IMR-90 (cell line): ENCODE measurements around the gene DDX19B. TPM values are rescaled to one million over a fixed set of nuclear protein-coding genes. Genes with fewer than 3 reads are reported as not detected.

ENCODE experiments used
- ATAC-seq: fragments of 200-7000 bp; cut with Tn5 transposase; 2 replicates; pipeline ENCODE4 v1.9.1; 2020; ENCODE audit warnings: low read depth, mild to moderate bottlenecking, moderate library complexity
- BruUV-seq: library from RNA; stranded (reverse); fragments of 400-500 nt; replicated peaks from 2 replicates; lab custom pipeline; 2021; lab: Mats Ljungman, UMichigan
- CTCF ChIA-PET: fragments of 300-600 bp; formaldehyde crosslinking; extraction: SDS; loops from one replicate; lab custom pipeline; 2021; ENCODE audit warnings: antibody characterized with exemption; lab: Yijun Ruan, JAX
- POLR2A ChIA-PET: fragments of 300-600 bp; sonication (Branson Sonifier 250); formaldehyde crosslinking; loops from one replicate; lab custom pipeline; 2022; ENCODE audit warnings: antibody characterized with exemption; ENCODE audit not compliant: unreplicated experiment; lab: Charles Lee
- DNase-seq: peaks from one replicate; pipeline ENCODE4 v3.0.0; 2013
- H2AFZ ChIP-seq: replicated peaks from 2 replicates; pipeline ENCODE3; 2013; ENCODE audit warnings: low read length, mild to moderate bottlenecking; ENCODE audit not compliant: poor library complexity
- H2AK5ac ChIP-seq: 2 replicates; pipeline ENCODE4 v1.6.1; 2013; ENCODE audit warnings: low read depth, low read length, inconsistent platforms
- H2AK9ac ChIP-seq: replicated peaks from 2 replicates; pipeline ENCODE3; 2013; ENCODE audit warnings: mild to moderate bottlenecking, low read depth, low read length, moderate library complexity; ENCODE audit not compliant: poor library complexity
- H2BK120ac ChIP-seq: 2 replicates; pipeline ENCODE4 v1.6.1; 2013; ENCODE audit warnings: low read depth, low read length, inconsistent platforms
- H2BK15ac ChIP-seq: 3 replicates; pipeline ENCODE4 v1.6.1; 2013; ENCODE audit warnings: low read depth, low read length, inconsistent platforms
- H2BK20ac ChIP-seq: 2 replicates; pipeline ENCODE4 v1.6.1; 2013; ENCODE audit warnings: low read depth, mild to moderate bottlenecking, inconsistent platforms, low read length, moderate library complexity
- H2BK5ac ChIP-seq: 2 replicates; pipeline ENCODE4 v1.6.1; 2013; ENCODE audit warnings: mild to moderate bottlenecking, low read depth, low read length, inconsistent platforms; ENCODE audit not compliant: poor library complexity, severe bottlenecking
- H3K14ac ChIP-seq: replicated peaks from 2 replicates; pipeline ENCODE4 v1.6.1; 2013; ENCODE audit warnings: low read depth, low read length, inconsistent platforms
- H3K18ac ChIP-seq: 2 replicates; pipeline ENCODE4 v1.6.1; 2013; ENCODE audit warnings: low read depth, low read length, control low read depth
- H3K23ac ChIP-seq: 2 replicates; pipeline ENCODE4 v1.6.1; 2013; ENCODE audit warnings: low read depth, low read length, inconsistent platforms
- H3K27ac ChIP-seq: 2 replicates; pipeline ENCODE4 v1.5.1; 2013; ENCODE audit warnings: mild to moderate bottlenecking, control low read depth, low read length; ENCODE audit not compliant: insufficient read depth
- H3K27me3 ChIP-seq: 2 replicates; pipeline ENCODE4 v1.6.1; 2013; ENCODE audit warnings: low read length; ENCODE audit not compliant: control insufficient read depth, insufficient read depth
- H3K36me3 ChIP-seq: 2 replicates; pipeline ENCODE4 v1.6.1; 2013; ENCODE audit warnings: low read length, mixed read lengths; ENCODE audit not compliant: control insufficient read depth, insufficient read depth
- H3K4ac ChIP-seq: 2 replicates; pipeline ENCODE4 v1.6.1; 2013; ENCODE audit warnings: low read depth, low read length, inconsistent platforms
- H3K4me1 ChIP-seq: 2 replicates; pipeline ENCODE4 v1.6.1; 2013; ENCODE audit warnings: low read length, mixed read lengths; ENCODE audit not compliant: control insufficient read depth, insufficient read depth
- H3K4me2 ChIP-seq: 2 replicates; pipeline ENCODE4 v1.6.1; 2013; ENCODE audit warnings: low read depth, mild to moderate bottlenecking, control low read depth, low read length, moderate library complexity
- H3K4me3 ChIP-seq: 2 replicates; pipeline ENCODE4 v1.5.1; 2013; ENCODE audit warnings: low read depth, mild to moderate bottlenecking, control low read depth, low read length, moderate library complexity; ENCODE audit not compliant: insufficient read depth
- H3K56ac ChIP-seq: 2 replicates; pipeline ENCODE4 v1.6.1; 2013; ENCODE audit warnings: low read length, inconsistent platforms; ENCODE audit not compliant: insufficient read depth; ENCODE audit errors: extremely low read depth
- H3K79me1 ChIP-seq, 2 experiments: 2 replicates each; pipeline ENCODE4 v1.6.1; 2013; ENCODE audit warnings: low read length in 2 of 2, inconsistent platforms in 1 of 2, low read depth in 1 of 2
- H3K9ac ChIP-seq: 2 replicates; pipeline ENCODE4 v1.6.1; 2013; ENCODE audit warnings: low read depth, low read length, control low read depth
- H3K9me1 ChIP-seq: 2 replicates; pipeline ENCODE4 v1.6.1; 2013; ENCODE audit warnings: low read length, inconsistent platforms; ENCODE audit not compliant: insufficient read depth
- H3K9me3 ChIP-seq: 2 replicates; pipeline ENCODE4 v1.6.1; 2013; ENCODE audit warnings: low read length; ENCODE audit not compliant: control insufficient read depth, insufficient read depth
- H4K20me1 ChIP-seq: 2 replicates; pipeline ENCODE4 v1.6.1; 2013; ENCODE audit warnings: low read length, inconsistent platforms; ENCODE audit not compliant: insufficient read depth
- H4K5ac ChIP-seq: 2 replicates; pipeline ENCODE4 v1.6.1; 2013; ENCODE audit warnings: mild to moderate bottlenecking, low read depth, low read length, control low read depth
- H4K8ac ChIP-seq, 2 experiments: 2 replicates each; pipeline ENCODE4 v1.6.1; 2013; ENCODE audit warnings: low read depth in 2 of 2, low read length in 2 of 2, control low read depth in 1 of 2, inconsistent platforms in 1 of 2
- H4K91ac ChIP-seq: 2 replicates; pipeline ENCODE4 v1.6.1; 2013; ENCODE audit warnings: low read depth, low read length, inconsistent platforms; ENCODE audit not compliant: insufficient read depth
- CEBPB ChIP-seq: IDR thresholded peaks from 2 replicates; pipeline ENCODE4 v1.6.1; 2012; ENCODE audit warnings: low read depth, low read length, improper control_type of control experiment
- CHD1 ChIP-seq: IDR thresholded peaks from 2 replicates; pipeline ENCODE4 v1.6.1; 2012; ENCODE audit warnings: low read depth, low read length, improper control_type of control experiment
- CTCF ChIP-seq: conservative IDR thresholded peaks from 2 replicates; pipeline ENCODE4 v1.5.1; 2012; ENCODE audit warnings: mild to moderate bottlenecking, low read depth, low read length, improper control_type of control experiment
- FOS ChIP-seq: fragments of 150-350 bp; IDR thresholded peaks from 2 replicates; pipeline ENCODE4 v1.6.1; 2016; ENCODE audit warnings: low read depth, low read length
- MAFK ChIP-seq: IDR thresholded peaks from 2 replicates; pipeline ENCODE4 v1.6.1; 2012; ENCODE audit warnings: low read depth, low read length, improper control_type of control experiment
- MAZ ChIP-seq: IDR thresholded peaks from 2 replicates; pipeline ENCODE4 v1.6.1; 2012; ENCODE audit warnings: low read depth, mild to moderate bottlenecking, low read length, improper control_type of control experiment, moderate library complexity, borderline replicate concordance
- MXI1 ChIP-seq: IDR thresholded peaks from 2 replicates; pipeline ENCODE4 v1.6.1; 2012; ENCODE audit warnings: low read depth, mild to moderate bottlenecking, low read length, moderate library complexity, borderline replicate concordance
- NFE2L2 ChIP-seq: fragments of 150-350 bp; IDR thresholded peaks from 2 replicates; pipeline ENCODE4 v1.6.1; 2016; ENCODE audit warnings: low read depth, mild to moderate bottlenecking, low read length
- POLR2A ChIP-seq: IDR thresholded peaks from 2 replicates; pipeline ENCODE4 v1.6.1; 2012; ENCODE audit warnings: mild to moderate bottlenecking, low read depth, low read length
- RAD21 ChIP-seq: IDR thresholded peaks from 2 replicates; pipeline ENCODE4 v1.6.1; 2012; ENCODE audit warnings: low read length, improper control_type of control experiment
- RFX5 ChIP-seq: IDR thresholded peaks from 2 replicates; pipeline ENCODE4 v1.8.0; 2012; ENCODE audit warnings: low read depth, mild to moderate bottlenecking, low read length, moderate library complexity
- SMC3 ChIP-seq: fragments of 150-350 bp; IDR thresholded peaks from 2 replicates; pipeline ENCODE4 v1.6.1; 2016; ENCODE audit warnings: low read depth, mild to moderate bottlenecking, antibody characterized with exemption, low read length, moderate library complexity
- WGBS, 2 experiments: methylation state at CpG; one replicate each; pipeline versions ENCODE4 v1.1.5 to v1.1.7; 2013; ENCODE audit warnings: missing lambda C conversion rate in 2 of 2; ENCODE audit not compliant: insufficient read length in 1 of 2; ENCODE audit errors: extremely low coverage in 2 of 2; 5-methylcytosine and 5-hydroxymethylcytosine counted together
- dilution Hi-C: fragments of 300-500 bp; cut with HindIII; formaldehyde crosslinking; loops from one replicate; pipeline ENCODE4 v1.14.3; 2018; ENCODE audit warnings: low sequenced_read_pairs; ENCODE audit not compliant: unreplicated experiment
- in situ Hi-C: fragments of 300-500 bp; cut with MboI; formaldehyde crosslinking; loops from 3 replicates; pipeline ENCODE4 v1.14.3; 2019; ENCODE audit warnings: low sequenced_read_pairs, inconsistent platforms, mixed read lengths
- intact Hi-C: fragments of 100-400 bp; cut with micrococcal nuclease; formaldehyde crosslinking; loops from 2 replicates; pipeline ENCODE4 v1.10.0; 2022
- polyA plus RNA-seq, 3 experiments: library from polyadenylated mRNA; depleted of rRNA; stranded (reverse); fragments of >200 nt; gene quantifications; 2 replicates each; pipeline ENCODE4 v1.2.3, GENCODE V29; 2012; ENCODE audit warnings: low replicate concordance in 1 of 3
- total RNA-seq: library from RNA; depleted of rRNA; stranded (reverse); fragments of >200 nt; gene quantifications from 2 replicates; pipeline ENCODE4 v1.2.3, GENCODE V29; 2012
- TF ChIP-seq, protein P1 (sequence below): fragments of 150-350 bp; IDR thresholded peaks from 2 replicates; pipeline ENCODE4 v1.6.1; 2017; ENCODE audit warnings: mild to moderate bottlenecking, antibody characterized with exemption, low read length, low read depth
- TF ChIP-seq, protein P2 (sequence below): fragments of 150-350 bp; IDR thresholded peaks from 2 replicates; pipeline ENCODE4 v1.6.1; 2016; ENCODE audit warnings: low read depth, mild to moderate bottlenecking, low read length, moderate library complexity, borderline replicate concordance

Gene DDX19B
- total and polyA plus RNA-seq, 2 of the 4 experiments (the other 2 are of a cell fraction): 33.3 to 41.0 TPM

GRCh38 chr16:70383421-70383960, 84.5 kb downstream of the DDX19B start:
- no TSS peak for BruUV-seq
- no peak overlapping the region for H2BK5ac ChIP-seq
- no peak overlapping the region for H3K14ac ChIP-seq
- dilution Hi-C loops: no loop called here
- H2BK20ac ChIP-seq: no peak overlapping the region
- no peak overlapping the region for H3K27ac ChIP-seq
- H2AK9ac ChIP-seq: no peak overlapping the region
- in situ Hi-C loops: no loop called here
- WGBS, 2 experiments: 96% methylated on average over 4 of the region's 6 CpGs; no CpG with 5 or more reads in 1 of the 2 experiments
- H2AFZ ChIP-seq: no peak overlapping the region
- no peak for DNase-seq
- TF ChIP-seq CHD1: no peak
- TF ChIP-seq RFX5: no peak
- no peak for TF ChIP-seq FOS
- no peak for TF ChIP-seq MAFK
- TF ChIP-seq MAZ: no peak
- TF ChIP-seq CTCF: no peak
- TF ChIP-seq, protein P1, sequence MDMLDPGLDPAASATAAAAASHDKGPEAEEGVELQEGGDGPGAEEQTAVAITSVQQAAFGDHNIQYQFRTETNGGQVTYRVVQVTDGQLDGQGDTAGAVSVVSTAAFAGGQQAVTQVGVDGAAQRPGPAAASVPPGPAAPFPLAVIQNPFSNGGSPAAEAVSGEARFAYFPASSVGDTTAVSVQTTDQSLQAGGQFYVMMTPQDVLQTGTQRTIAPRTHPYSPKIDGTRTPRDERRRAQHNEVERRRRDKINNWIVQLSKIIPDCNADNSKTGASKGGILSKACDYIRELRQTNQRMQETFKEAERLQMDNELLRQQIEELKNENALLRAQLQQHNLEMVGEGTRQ: no peak
- no peak for TF ChIP-seq MXI1
- no peak for TF ChIP-seq NFE2L2
- no peak for TF ChIP-seq CEBPB
- TF ChIP-seq RAD21: no peak
- TF ChIP-seq, protein P2, sequence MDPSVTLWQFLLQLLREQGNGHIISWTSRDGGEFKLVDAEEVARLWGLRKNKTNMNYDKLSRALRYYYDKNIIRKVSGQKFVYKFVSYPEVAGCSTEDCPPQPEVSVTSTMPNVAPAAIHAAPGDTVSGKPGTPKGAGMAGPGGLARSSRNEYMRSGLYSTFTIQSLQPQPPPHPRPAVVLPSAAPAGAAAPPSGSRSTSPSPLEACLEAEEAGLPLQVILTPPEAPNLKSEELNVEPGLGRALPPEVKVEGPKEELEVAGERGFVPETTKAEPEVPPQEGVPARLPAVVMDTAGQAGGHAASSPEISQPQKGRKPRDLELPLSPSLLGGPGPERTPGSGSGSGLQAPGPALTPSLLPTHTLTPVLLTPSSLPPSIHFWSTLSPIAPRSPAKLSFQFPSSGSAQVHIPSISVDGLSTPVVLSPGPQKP: no peak
- TF ChIP-seq POLR2A: no peak
- no peak for TF ChIP-seq SMC3
- H3K4me1 ChIP-seq: no peaks in the 10 kb centered on the region; the same call in 1 of the 2 replicates
- intact Hi-C loops: loop anchor here (5.0 kb wide), 2 partner anchors 99 to 269 kb away; no protein-coding TSS in a partner anchor
- no peak overlapping the region for H3K23ac ChIP-seq
- POLR2A ChIA-PET: no interaction called here
- no peak overlapping the region for H2BK120ac ChIP-seq
- ATAC-seq: no peak
- peaks cover 22% of the 10 kb centered on the region for H3K36me3 ChIP-seq
- H4K5ac ChIP-seq: no peak overlapping the region
- no peak overlapping the region for H3K4me3 ChIP-seq
- H3K4ac ChIP-seq: no peak overlapping the region
- no peak overlapping the region for H4K8ac ChIP-seq
- no peak overlapping the region for H3K56ac ChIP-seq
- H3K9ac ChIP-seq: no peak overlapping the region
- H3K9me3 ChIP-seq: no peaks in the 10 kb centered on the region
- no peak overlapping the region for H3K4me2 ChIP-seq
- no peak overlapping the region for H3K18ac ChIP-seq
- CTCF ChIA-PET: interaction anchor here (1.0 kb wide), 1 partner anchor 9 kb away, joined by 3 read pairs; no protein-coding TSS in a partner anchor
- no peak overlapping the region for H4K91ac ChIP-seq
- no peak overlapping the region for H2AK5ac ChIP-seq
- H4K20me1 ChIP-seq: no peaks in the 10 kb centered on the region
- peaks cover 4% of the 10 kb centered on the region; the same call in 1 of the 2 replicates for H3K9me1 ChIP-seq
- peaks cover 9 to 24% of the 10 kb centered on the region in 2 experiments for H3K79me1 ChIP-seq
- H3K27me3 ChIP-seq: no peaks in the 10 kb centered on the region
- H2BK15ac ChIP-seq: no peak overlapping the region
